ENCODE results near the gene TMEM141. TPM values are rescaled to one million over a fixed set of nuclear protein-coding genes. Genes with fewer than 3 reads are reported as not detected.

The TMEM141 gene
- total and polyA plus RNA-seq, 2 of the 8 experiments (the other 6 are each of a cell fraction or from before 2014, with no cell fraction given) = 51.1 to 137 TPM

DNA sequence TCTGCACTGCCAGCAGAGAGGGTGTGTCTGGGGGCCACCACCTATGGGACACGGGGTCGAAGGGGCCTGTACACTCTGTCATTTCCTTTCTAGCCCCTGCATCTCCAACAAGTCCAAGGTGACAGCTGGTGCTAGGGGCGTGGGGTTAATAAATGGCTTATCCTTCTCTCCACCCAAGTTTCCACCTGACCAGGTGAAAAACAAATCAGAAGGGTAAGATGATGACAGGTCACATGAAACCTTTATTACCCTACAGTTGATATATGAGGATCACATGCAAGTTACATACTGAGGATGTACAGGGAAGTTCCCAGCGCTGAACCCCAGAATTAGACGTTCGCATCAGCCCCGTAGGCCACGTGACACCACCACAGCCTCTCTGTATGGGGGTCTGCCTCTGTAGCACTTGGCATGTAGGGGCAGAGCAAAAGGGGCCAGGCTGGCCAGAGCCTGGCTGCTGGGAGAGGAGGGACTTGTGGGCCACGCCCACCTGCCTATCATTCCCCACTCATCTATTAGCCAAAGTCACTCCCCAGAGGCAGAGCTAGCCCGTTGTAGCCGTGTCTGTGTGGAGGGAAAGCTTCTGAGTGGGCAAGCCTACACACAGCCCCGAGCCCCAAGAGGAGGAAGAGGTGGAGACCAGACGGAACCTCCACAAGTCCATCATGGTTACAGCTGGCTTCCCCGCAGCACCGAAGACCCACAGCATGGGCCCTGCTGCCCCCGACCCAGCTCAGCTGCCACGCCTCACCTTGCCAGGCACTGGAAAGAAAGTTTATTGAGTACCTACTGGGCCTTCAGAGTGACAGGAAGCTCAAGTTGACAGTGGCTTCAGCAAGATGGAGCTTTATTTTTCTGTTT, 2.2 kb downstream of the TMEM141 start:
- Histone ChIP-seq H2AK5ac (ENCODE audit: low read depth, low read length) (no peak overlapping the region), H3K79me2 (ENCODE audit: control insufficient read depth in 1 of 2, insufficient read depth in 2 of 2, low read length in 2 of 2) (no peaks in the 10 kb centered on the region), H3K4ac (replicated peaks; ENCODE audit: insufficient read length, low read depth, low read length) (no peak overlapping the region), H3K27ac (ENCODE audit: low read depth, low read length) (no peak overlapping the region), H2BK15ac (ENCODE audit: low read length) (no peak overlapping the region), H3K79me1 (ENCODE audit: low read depth, low read length) (no peaks in the 10 kb centered on the region; the same call in 1 of the 2 replicates), H3K23ac (ENCODE audit: insufficient read length) (no peak overlapping the region), H2BK120ac (replicated peaks; ENCODE audit: low read depth, low read length) (no peak overlapping the region), H2BK12ac (ENCODE audit: low read depth, low read length) (no peak overlapping the region), H4K8ac (ENCODE audit: extremely low read depth, insufficient read depth, low read length) (0 out of 2 replicates have a peak overlapping the region, but pooled peaks have one; percentile 11), H4K20me1 (replicated peaks in 1 of 2; ENCODE audit: control insufficient read depth in 1 of 2, insufficient read depth in 2 of 2, low read length in 2 of 2) (peaks cover 0 to 8% of the 10 kb centered on the region in 2 experiments), H2BK5ac (ENCODE audit: low read depth, low read length) (no peak overlapping the region), H3K4me3 (ENCODE audit: extremely low read depth in 1 of 4, insufficient read depth in 2 of 4, low read depth in 3 of 4, low read length in 4 of 4) (no peak overlapping the region), H3K4me1 (replicated peaks in 1 of 4; ENCODE audit: control insufficient read depth in 3 of 4, insufficient read depth in 4 of 4, low read length in 3 of 4) (peaks cover 0 to 11% (median 6%) of the 10 kb centered on the region in 4 experiments; a peak in 5 of 7 replicates), H3K27me3 (replicated peaks in 1 of 4; ENCODE audit: control insufficient read depth in 3 of 4, extremely low read depth in 1 of 4, insufficient read depth in 3 of 4, low read length in 3 of 4) (0 out of 7 replicates have a peak, but pooled peaks cover 0 to under 1% (median 0%) of the 10 kb centered on the region in 4 experiments), H3K9ac (replicated peaks in 1 of 4; ENCODE audit: extremely low read depth in 1 of 4, low read depth in 3 of 4, low read length in 3 of 4) (no peak overlapping the region; a peak in 2 of 7 replicates), H3K56ac (replicated peaks; ENCODE audit: insufficient read length, low read depth, low read length) (no peak overlapping the region), H3K14ac (ENCODE audit: insufficient read length) (no peak overlapping the region), H4K5ac (ENCODE audit: insufficient read length, low read depth, low read length) (no peak overlapping the region), H2AFZ (ENCODE audit: low read length) (no peak overlapping the region), H2BK20ac (ENCODE audit: low read length) (no peak overlapping the region), H3K36me3 (ENCODE audit: control insufficient read depth in 2 of 4, insufficient read depth in 4 of 4, low read length in 3 of 4) (no peaks in the 10 kb centered on the region), H3K9me3 (ENCODE audit: insufficient read depth in 2 of 2, low read depth in 1 of 2, low read length in 1 of 2) (no peaks in the 10 kb centered on the region), H4K91ac (replicated peaks; ENCODE audit: insufficient read length, low read length) (no peak overlapping the region), H3K4me2 (ENCODE audit: insufficient read depth in 1 of 2, low read depth in 2 of 2, low read length in 2 of 2) (no peak overlapping the region), H3K18ac (ENCODE audit: extremely low read depth, low read length) (no peak overlapping the region), H3K23me2 (ENCODE audit: low read depth, low read length) (no peaks in the 10 kb centered on the region; the same call in 1 of the 2 replicates)
- no peak for FAIRE-seq
- ChIA-PET POLR2A (ENCODE audit: partially characterized antibody) (interaction anchor here (1.0 to 1.6 kb wide), 6 partner anchors 14 to 66 kb away, joined by 3 to 4 read pairs (median 3); partner anchors contain the start of gene RABL6), CTCF (ENCODE audit: partially characterized antibody) (interaction anchor here (0.6 to 2.4 kb wide), 17 partner anchors 12 to 742 kb away, joined by 3 to 16 read pairs (median 4); partner anchors contain the start of genes ABCA2 and LCN8)
- no peak for DNase-seq (ENCODE audit: low read depth in 1 of 2, low spot score in 2 of 2)
- TF ChIP-seq TAF7 (optimal IDR thresholded peaks at IDR 0.05; ENCODE audit: borderline replicate concordance, low read depth, low read length) (no peak), BACH1 (IDR thresholded peaks at IDR 0.05; ENCODE audit: low read length) (no peak), KDM1A (IDR thresholded peaks at IDR 0.05; ENCODE audit: borderline replicate concordance, low read length) (no peak)
- TF ChIP-seq, protein P1, sequence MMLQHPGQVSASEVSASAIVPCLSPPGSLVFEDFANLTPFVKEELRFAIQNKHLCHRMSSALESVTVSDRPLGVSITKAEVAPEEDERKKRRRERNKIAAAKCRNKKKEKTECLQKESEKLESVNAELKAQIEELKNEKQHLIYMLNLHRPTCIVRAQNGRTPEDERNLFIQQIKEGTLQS (IDR thresholded peaks at IDR 0.05; ENCODE audit: insufficient read depth, low read depth, low read length) = no peak
- WGBS, 2 experiments (ENCODE audit: extremely low coverage in 1 of 2, insufficient coverage in 1 of 2, insufficient read length in 1 of 2, insufficient replicate concordance in 2 of 2, low coverage in 1 of 2, low lambda C conversion rate in 2 of 2, missing lambda C conversion rate in 1 of 2) = 85% methylated on average over 17 of the region's 17 CpGs; no CpG with 5 or more reads in 1 of the 2 experiments

All from H1 (cell line).